GM19372 (cell line): ENCODE measurements around the gene KIAA0232.
A peak's percentile ranks its signal among the peaks of the same experiment; 100 is the strongest.

ENCODE experiments used
- ATAC-seq: cut with Tn5 transposase; IDR thresholded peaks from one replicate; pipeline ENCODE4 v1.9.1; 2021; ENCODE audit warnings: mild to moderate bottlenecking, low read depth, moderate library complexity; ENCODE audit not compliant: unreplicated experiment

Gene KIAA0232, protein sequence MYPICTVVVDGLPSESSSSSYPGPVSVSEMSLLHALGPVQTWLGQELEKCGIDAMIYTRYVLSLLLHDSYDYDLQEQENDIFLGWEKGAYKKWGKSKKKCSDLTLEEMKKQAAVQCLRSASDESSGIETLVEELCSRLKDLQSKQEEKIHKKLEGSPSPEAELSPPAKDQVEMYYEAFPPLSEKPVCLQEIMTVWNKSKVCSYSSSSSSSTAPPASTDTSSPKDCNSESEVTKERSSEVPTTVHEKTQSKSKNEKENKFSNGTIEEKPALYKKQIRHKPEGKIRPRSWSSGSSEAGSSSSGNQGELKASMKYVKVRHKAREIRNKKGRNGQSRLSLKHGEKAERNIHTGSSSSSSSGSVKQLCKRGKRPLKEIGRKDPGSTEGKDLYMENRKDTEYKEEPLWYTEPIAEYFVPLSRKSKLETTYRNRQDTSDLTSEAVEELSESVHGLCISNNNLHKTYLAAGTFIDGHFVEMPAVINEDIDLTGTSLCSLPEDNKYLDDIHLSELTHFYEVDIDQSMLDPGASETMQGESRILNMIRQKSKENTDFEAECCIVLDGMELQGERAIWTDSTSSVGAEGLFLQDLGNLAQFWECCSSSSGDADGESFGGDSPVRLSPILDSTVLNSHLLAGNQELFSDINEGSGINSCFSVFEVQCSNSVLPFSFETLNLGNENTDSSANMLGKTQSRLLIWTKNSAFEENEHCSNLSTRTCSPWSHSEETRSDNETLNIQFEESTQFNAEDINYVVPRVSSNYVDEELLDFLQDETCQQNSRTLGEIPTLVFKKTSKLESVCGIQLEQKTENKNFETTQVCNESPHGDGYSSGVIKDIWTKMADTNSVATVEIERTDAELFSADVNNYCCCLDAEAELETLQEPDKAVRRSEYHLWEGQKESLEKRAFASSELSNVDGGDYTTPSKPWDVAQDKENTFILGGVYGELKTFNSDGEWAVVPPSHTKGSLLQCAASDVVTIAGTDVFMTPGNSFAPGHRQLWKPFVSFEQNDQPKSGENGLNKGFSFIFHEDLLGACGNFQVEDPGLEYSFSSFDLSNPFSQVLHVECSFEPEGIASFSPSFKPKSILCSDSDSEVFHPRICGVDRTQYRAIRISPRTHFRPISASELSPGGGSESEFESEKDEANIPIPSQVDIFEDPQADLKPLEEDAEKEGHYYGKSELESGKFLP (N-terminal part only)

GRCh38 chr4:6782147-6782845 is at the start of gene KIAA0232:
Gene KIAA0232 (plus strand): TSS chr4:6782727. CDS start chr4:6824454, 41,727 bp downstream.
- peak; percentile 69 for ATAC-seq

GRCh38 chr4:6733358-6734164 is 49.0 kb upstream of the KIAA0232 start:
- no peak for ATAC-seq

DNA sequence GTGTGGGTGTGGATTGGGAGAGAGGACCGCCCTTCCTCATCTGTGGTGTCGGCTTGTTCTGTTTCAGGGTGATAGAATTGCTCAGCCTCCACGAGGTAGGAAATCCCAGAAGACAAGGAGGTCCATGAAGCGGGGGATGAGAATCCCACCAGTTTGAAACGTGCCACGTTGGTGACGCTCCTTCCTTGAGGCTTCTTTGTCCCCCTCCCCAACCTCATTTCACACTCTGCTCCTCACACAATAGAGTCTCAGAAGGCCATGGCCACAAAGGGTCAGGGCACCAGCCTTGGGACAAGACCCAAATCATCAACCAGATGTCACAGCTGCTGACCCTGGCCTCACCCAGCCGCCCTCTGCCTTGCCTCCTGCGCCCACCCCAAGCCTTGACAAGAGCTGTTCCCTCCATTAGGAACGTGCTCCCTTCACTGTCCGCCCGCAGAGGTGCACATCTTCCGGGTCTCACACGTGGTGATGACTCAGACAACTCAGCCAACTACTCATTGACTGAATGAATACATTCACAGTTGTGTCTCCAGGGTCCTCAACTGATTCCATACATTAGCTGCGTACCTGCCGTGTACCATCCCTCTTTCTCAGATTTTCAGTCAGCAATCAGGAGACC is 48.3 kb upstream of the KIAA0232 start:
- ATAC-seq, result no peak

GRCh38 chr4:6739920-6740319 is 42.6 kb upstream of the KIAA0232 start:
- no peak for ATAC-seq

GRCh38 chr4:6740347-6740746 is 42.2 kb upstream of the KIAA0232 start:
- ATAC-seq, result no peak

DNA sequence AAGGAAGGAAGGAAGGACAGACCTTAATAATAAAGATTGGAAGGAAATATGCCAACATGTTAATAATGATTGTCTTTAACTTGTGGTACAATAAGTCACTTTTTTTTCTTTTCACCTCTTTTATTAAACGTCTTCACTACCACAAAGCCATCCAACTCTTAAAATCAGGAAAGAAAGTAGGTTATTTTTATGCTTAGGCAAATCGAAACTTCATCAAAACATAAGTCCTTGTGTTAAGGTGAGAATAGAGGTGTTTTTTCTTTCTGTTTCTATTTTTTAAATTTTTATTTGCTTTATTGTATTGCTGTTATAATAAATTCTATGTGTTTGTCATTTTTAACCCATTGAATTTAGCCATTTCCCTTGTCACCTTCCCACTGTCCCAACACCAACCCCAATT is 40.0 kb upstream of the KIAA0232 start:
- no peak for ATAC-seq

DNA sequence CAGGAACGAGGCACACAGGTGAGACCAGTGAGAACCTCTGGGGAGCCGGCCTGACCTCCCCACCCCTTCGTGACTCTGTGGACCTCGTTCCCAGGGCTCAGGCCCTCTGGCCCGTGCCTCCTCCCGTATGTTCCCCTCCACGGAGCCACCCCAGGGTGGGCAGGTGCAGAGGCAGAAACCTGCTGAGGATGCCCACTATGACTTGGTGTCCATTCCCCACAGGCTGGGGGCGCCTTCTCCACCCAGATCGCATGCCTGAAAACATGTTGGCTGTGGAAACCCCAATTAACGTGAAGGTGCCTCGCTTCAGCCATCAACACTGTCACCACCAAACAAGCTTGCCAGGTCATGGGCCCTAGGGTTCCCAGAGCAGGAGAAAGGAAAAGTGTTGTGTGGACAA is 39.5 kb upstream of the KIAA0232 start:
- ATAC-seq, result no peak

DNA sequence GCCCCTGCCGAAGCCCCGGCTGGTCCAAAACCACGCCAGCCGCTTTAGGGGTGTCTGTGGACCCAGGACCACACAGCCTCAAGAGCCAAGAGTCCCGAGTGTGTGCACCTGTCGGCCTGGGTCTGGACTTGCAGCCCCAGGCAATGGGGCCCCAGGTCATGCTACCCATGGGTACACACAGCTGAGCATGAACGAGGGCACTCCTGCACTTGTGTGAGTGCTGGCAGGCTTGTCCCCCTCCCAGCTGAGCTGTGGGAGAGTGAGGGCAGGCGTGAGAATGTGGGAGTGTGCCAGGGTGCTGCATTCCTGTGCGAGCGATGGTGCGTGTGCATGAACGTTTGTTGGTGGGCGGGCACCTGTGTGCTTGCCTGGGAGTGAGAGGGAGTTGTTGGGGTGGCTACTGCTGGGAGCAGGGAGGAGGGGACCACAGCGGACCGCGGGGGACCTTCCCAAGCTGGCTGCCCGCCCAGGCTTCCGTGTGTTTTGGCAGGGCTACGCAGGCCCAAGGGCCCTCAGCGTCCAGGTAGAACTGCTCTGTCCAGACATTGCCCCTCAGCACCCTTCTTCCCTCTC is 35.7 kb upstream of the KIAA0232 start:
- ATAC-seq, result no peak

- no peak for ATAC-seq
Measured at GRCh38 chr4:6747294-6748051, 35.1 kb upstream of the KIAA0232 start.

DNA sequence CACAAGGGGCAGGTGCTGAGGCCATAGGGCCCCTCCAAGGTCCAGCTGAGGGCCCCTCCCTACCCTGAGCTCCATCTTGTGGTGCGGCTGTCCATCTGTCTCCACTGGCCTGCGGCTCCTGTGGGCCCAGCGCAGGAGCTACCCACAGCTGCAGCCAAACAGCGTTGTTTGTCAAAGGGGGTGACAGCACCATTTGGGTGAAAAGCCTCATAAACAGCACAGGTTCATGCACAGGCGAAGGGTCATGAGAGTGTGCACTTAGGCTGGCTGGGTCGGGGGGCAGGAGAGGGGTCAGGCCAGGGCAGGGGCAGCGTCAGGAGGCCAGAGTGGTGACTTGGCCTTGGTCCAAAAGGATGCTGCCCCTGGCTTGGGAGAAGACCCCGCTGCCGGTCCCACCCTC is 34.2 kb upstream of the KIAA0232 start:
- ATAC-seq, result no peak

DNA sequence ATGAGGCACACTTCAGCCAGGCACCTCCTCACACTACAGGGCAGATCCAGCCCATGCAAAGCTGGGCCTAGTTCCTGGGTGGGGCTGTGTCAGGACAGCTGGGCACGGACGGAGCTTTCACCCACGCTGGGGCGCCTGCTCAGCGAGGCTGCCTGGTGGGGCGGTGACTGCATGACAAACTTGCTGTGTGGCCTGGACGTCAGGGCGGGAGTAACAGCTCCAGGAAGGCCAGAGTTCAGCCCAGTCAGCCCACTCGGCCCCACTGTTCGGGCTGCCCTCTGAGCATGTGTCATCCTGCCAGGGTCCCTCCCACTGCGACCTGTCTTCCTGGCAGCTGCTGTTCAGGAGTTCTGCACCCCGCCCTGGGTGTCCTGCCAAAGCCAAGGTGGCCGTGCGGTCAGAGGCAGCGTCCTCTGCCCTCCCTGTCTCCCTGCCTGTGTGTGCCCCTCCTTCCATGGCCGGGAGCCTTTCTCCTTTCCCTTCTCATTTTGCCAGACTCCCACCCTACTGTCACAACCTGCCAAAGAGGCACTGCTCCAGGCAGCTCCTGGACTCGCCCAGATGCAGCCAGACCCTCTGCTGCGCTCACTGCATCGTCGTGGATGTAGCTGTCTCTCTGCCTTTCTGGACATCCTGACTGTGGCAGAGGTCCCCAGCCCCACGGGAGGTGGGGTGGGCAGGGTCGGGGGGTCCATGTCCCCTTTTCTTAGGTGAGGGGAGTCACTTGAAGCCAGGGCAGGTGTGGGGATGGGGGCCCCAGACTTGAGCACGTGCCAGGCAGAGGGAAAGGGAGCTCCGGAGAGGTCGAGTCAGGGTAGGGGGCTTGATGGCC is 33.0 kb upstream of the KIAA0232 start:
- ATAC-seq, result no peak

- no peak for ATAC-seq
Measured at GRCh38 chr4:6750286-6751221, 32.0 kb upstream of the KIAA0232 start.

DNA sequence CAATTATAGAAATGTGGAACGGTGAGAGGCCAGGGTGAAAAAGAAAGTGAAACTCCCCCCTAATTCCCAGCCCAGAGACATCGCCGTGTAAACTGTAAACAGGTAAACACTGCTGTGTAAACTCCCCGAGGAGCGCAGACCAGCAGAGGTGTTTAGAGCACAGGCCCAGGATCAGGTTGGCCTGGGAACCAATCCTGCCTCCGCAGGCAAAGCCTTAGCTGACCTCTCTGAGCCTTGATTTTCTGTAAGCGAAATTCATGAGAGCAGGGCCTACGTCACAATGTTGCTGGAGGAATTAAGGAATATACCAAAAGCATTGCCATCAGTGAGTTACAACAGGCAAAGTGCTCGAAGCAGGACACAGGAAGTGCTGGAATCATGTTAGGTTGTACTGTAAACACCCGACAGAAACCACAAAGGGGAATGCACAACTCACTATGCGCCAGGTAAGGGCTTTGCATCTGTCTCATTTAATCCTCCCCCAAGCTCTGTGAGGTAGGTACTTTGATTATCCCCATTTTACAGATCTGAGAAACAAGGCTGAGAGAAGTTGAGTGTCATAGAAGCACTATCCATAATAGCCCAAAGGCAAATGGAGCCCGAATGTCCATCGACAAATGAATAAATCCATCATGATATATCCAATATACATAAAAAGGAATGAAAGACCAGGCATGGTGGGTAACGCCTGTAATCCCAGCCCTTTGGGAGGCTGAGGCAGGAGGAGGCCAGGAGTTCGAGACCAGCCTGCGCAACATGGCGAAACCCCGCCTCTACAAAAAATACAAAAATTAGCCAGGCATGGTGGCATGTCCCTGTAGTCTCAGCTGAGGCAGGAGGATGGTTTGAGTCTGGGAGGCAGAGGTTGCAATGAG is 30.7 kb upstream of the KIAA0232 start:
- no peak for ATAC-seq

DNA sequence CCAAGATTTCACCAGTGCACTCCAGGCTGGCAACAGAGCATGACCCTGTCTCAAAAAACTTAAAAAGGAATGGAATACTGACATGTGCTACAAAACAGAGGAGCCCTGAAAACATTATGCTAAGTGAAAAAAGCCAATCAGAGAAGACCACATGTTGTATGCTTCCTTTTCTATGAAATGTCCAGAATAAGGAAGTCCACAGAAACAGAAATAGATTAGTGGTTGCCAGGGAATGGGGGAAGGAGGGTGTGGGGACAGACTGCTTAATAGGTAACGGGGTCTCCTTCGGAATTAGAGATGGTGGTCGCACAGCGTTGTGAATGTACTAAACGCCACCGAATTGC is 30.1 kb upstream of the KIAA0232 start:
- ATAC-seq, result no peak

GRCh38 chr4:6753103-6753560 is 29.4 kb upstream of the KIAA0232 start:
- ATAC-seq, result no peak
